ENCODE results near the gene STAG1.
"Not testable (repeated sequence)": the region's sequence is repeated elsewhere in the genome, so short reads cannot be mapped to it uniquely, and the experiment has no call there.

Gene STAG1

DNA sequence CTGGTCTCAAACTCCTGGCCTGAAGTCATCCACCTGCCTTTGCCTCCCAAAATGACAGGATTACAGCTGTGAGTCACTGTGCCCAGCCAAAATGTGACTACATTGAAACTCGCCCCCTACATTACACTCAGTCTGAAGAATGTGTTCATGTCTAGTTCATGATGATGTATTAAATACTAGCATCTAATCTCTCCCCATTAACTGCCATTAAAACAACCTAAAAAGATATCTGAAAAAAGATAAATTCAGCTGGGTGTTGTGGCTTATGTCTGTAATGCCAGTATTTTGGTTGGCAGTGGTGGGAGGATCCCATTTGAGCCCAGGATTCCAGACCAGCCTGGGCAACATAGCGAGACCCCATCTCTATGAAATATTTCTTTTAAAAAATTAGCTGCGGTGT lies 342.6 kb downstream of the STAG1 start:
- no peak for DNase-seq (ENCODE audit: low read depth in 3 of 3)

- DNase-seq (ENCODE audit: low read depth in 3 of 3), result no peak
These were observed 348.1 kb downstream of the STAG1 start for GRCh38 chr3:136404056-136404455.

GRCh38 chr3:136396916-136397315 lies 355.3 kb downstream of the STAG1 start:
- no peak for DNase-seq (ENCODE audit: low read depth in 3 of 3)

GRCh38 chr3:136390574-136390973 lies 361.6 kb downstream of the STAG1 start:
- DNase-seq (ENCODE audit: low read depth in 3 of 3), result no peak

- DNase-seq (ENCODE audit: low read depth in 3 of 3), result no peak
These were observed 365.1 kb downstream of the STAG1 start for GRCh38 chr3:136387031-136387430.

GRCh38 chr3:136385457-136385856 lies 366.7 kb downstream of the STAG1 start:
- no peak for DNase-seq (ENCODE audit: low read depth in 3 of 3)

GRCh38 chr3:136381051-136381450 lies 371.1 kb downstream of the STAG1 start:
- DNase-seq (ENCODE audit: low read depth in 3 of 3), result no peak

DNA sequence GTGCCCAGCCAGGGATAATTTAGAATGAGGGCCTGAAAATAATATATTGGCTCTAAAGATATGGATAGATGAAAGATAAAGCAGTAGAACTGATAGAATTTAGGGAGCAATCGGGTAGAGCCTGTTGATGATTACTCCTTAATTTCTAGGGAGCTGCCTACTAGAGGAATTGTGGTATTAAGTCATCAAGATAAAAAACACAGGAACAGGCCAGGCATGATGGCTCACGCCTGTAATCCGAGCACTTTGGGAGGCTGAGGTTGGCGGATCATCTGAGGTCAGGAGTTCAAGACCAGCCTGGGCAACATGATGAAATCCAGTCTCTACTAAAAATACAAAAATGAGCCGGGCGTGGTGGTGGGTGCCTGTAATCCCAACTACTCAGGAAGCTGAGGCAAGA lies 371.6 kb downstream of the STAG1 start:
- no peak for DNase-seq (ENCODE audit: low read depth in 3 of 3)

DNA sequence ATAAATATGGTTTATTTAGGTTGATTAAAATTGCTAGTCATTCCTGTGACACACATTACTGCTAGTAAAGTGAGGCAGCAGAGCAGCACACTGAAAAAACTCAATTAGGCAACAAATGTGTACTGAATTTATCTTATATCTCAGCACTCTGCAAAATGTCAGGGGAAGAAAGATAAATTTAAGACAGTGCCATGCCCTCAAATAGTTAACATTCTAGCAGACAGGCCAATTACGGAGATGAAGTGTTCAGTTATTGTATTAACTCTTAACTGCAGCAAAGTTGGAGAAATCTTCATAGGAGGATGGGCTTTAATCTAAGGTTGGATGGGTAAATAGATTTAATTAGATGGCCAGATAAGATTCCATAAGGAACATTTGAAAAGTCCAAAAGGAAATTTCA lies 374.2 kb downstream of the STAG1 start:
- DNase-seq (ENCODE audit: low read depth in 3 of 3), result no peak

- no peak for DNase-seq (ENCODE audit: low read depth in 3 of 3)
These were observed 374.7 kb downstream of the STAG1 start for GRCh38 chr3:136377508-136377907.

- not testable (repeated sequence) for DNase-seq (ENCODE audit: low read depth in 3 of 3)
These were observed 376.4 kb downstream of the STAG1 start for GRCh38 chr3:136375800-136376199.

GRCh38 chr3:136366289-136366688 lies 385.9 kb downstream of the STAG1 start:
- no peak for DNase-seq (ENCODE audit: low read depth in 3 of 3)

DNA sequence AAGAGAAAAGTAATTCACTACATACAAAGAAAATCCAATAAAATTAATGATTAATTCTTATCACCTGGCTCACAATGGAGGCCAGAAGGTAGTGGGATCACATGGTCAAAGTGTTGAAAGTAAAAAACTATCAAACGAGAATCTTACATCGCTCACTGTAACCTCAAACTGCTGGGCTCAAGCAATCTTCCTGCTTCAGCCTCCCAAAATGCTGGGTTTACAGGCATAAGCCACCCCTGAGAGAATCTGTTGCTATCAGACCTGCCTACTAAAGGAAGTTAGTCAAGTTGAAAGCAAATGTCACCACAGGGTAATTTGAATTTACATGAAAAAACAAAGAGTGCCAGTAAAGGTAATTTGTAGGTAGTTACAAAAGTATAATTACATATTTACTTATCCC lies 398.7 kb downstream of the STAG1 start:
- DNase-seq (ENCODE audit: low read depth in 3 of 3), result no peak

- DNase-seq (ENCODE audit: low read depth in 3 of 3), result no peak
These were observed 400.3 kb downstream of the STAG1 start for GRCh38 chr3:136351905-136352304.

DNA sequence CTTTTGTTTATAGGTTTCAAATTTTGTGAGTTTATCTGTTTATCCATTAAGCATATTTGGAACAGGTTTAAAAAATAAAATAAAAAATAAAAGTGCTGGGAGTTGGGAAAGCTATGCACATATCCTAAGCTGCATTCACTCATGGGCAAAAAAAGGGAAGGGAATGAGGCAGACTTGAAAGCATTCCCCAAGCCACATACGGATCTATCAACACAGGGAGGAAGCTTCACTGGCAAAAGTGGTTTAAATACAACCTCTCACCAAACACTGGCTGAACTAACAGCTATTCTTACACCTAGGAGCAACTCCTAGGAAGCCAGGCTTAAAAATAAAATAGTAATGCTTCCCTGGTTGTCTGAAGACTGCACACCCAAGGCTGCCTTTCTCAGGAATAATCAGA lies 400.8 kb downstream of the STAG1 start:
- no peak for DNase-seq (ENCODE audit: low read depth in 3 of 3)

DNA sequence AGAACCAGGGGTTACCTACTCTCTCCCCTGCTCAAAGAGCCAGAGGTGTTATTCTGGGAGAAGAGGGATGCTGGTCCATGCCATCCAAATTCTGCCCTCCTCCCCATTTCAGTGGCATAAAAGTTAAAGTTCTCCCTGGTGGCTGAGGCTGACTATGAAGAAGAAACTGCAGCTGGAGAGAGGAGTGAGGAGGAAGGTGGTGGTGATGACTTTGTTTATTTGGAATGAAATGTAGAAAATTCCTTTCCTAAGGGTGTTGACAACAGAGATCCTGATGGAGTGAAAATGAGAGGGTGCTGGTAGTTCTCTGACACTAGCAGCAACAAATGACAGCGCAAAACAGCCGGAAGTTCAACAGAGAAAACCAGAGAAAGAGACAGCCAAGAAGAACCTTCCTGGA lies 401.6 kb downstream of the STAG1 start:
- DNase-seq (ENCODE audit: low read depth in 3 of 3), result no peak

GRCh38 chr3:136350132-136350531 lies 402.0 kb downstream of the STAG1 start:
- no peak for DNase-seq (ENCODE audit: low read depth in 3 of 3)

DNA sequence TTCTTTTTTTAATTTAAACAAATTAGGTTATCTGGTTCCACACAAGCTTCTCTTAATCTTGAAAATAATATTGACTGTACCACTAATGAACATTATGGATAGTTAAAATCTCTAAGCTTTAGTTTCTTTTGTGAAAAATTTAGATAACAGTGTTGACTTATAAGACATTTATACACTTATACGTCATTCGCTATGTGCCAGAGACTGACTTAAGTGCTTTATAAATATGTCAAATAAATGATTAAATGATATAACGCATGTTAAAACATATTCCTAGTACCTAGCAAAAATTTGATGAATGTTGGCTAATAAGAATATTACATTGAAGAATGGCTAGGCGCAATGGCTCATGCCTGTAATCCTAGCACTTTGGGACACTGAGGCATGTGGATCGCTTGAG lies 405.7 kb downstream of the STAG1 start:
- no peak for DNase-seq (ENCODE audit: low read depth in 3 of 3)

- no peak for DNase-seq (ENCODE audit: low read depth in 3 of 3)
These were observed 408.2 kb downstream of the STAG1 start for GRCh38 chr3:136343873-136344555.

DNA sequence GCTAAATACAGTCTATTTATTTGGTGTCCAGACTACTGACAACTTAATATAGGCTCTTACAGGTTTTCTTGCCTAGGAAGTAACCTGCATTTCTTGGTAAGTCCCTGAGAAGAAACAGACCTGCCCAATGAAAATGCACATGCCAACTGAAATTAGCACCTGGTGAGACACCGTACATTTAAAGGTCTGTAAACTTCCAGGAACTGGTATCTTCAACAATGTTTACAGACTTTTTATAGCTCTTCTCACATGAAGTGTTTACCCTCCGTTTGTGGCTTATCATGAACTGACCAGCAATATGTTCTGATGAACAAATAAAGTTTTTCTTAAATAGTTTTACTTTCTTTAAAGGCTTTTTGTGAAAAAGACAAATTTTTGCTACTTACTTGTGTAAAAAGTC lies 408.7 kb downstream of the STAG1 start:
- no peak for DNase-seq (ENCODE audit: low read depth in 3 of 3)

DNA sequence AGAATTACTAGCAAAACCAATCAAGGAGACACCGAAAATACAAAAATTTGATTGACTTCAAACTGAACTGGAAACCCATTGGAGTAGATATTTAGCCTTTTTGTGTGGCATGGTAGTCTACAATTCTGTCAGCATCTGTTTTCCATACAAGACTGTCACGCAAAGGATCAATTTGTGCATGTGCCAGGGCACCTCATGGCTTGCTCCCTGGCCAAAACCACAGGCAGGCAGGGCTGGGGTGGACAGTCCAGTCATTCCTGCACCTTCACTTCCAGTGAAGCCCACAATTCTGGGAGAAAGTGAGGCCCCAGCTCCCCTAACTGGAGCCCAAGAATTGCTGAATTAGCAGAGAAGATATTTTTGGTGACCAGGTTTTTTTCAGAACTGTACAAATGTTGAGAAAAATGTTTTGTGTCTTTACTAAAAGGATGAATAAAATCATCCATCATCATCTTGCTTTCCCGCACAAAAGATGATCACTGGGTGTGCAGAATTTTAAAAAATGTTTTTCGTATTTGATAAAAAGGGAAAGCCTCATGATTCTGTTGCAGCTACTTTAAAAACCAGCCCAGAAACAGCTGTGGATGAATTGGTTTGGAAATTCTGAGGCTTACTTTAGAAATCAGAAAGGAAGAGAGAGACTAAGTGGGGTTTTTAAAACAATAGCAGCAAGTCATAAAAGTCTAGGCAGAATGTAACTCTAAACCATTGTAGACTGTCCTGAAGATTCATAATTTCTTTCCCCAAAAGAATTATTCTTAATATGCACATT lies 415.7 kb downstream of the STAG1 start:
- no peak for DNase-seq (ENCODE audit: low read depth in 3 of 3)

GRCh38 chr3:136334726-136335125 lies 417.5 kb downstream of the STAG1 start:
- not testable (repeated sequence) for DNase-seq (ENCODE audit: low read depth in 3 of 3)

- DNase-seq (ENCODE audit: low read depth in 3 of 3), result no peak
These were observed 418.0 kb downstream of the STAG1 start for GRCh38 chr3:136334209-136334608.
